Mucosa of descending colon (tissue), 3 donors: ENCODE results near the gene TP63. TPM values are rescaled to one million over a fixed set of nuclear protein-coding genes. Genes with fewer than 3 reads are reported as not detected.

Experiments
- ATAC-seq: fragments of 200-7000 bp; cut with Tn5 transposase; one replicate; pipeline ENCODE4 v1.9.1; 2020; ENCODE audit warnings: mild to moderate bottlenecking, moderate library complexity
- DNase-seq, 3 donors: peaks; one replicate each; pipeline ENCODE4 v3.0.0-alpha.2; 2020
- H3K36me3 ChIP-seq: fragments of 200-600 bp; one replicate; pipeline ENCODE4 v1.8.0; 2021; ENCODE audit warnings: low read depth, mild to moderate bottlenecking
- H3K4me1 ChIP-seq: fragments of 200-600 bp; one replicate; pipeline ENCODE4 v1.8.0; 2021; ENCODE audit warnings: low read depth, mild to moderate bottlenecking
- H3K4me3 ChIP-seq: fragments of 200-600 bp; one replicate; pipeline ENCODE4 v1.8.0; 2021; ENCODE audit warnings: mild to moderate bottlenecking
- H3K9me3 ChIP-seq: fragments of 200-600 bp; one replicate; pipeline ENCODE4 v1.8.0; 2021; ENCODE audit warnings: mild to moderate bottlenecking
- intact Hi-C, 2 donors: fragments of 100-400 bp; cut with DNase I in 1 of 2; cut with micrococcal nuclease in 1 of 2; formaldehyde crosslinking; loops; one replicate each; pipeline versions ENCODE4 v1.11.0 to v1.11.1; 2022; cut with DNase I, micrococcal nuclease
- total RNA-seq, 3 donors: library from RNA; stranded (reverse); fragmentation: NEBNext Ultra II Directional in 2 of 3; extraction: Animal tissue kit (Norgen Biotek cat#: 25700) in 2 of 3; gene quantifications; one replicate each; pipeline versions ENCODE4 v1.2.1 to v1.2.4, GENCODE V29; 2021 to 2023
- TF ChIP-seq, protein P1 (sequence below): fragments of 200-600 bp; IDR thresholded peaks from one replicate; pipeline ENCODE4 v1.8.0; 2022; ENCODE audit warnings: antibody characterized with exemption, mild to moderate bottlenecking
- donor health status: DM: no; HTN: no; CAD: no; lungs with moderate emphysema.
- donor health status: DM: no; HTN: no; CAD: no.
- donor health status: DM: no; HTN: yes; CAD: no.

TP63 gene
- total RNA-seq, 3 donors from 2014 or later: 0.31 to 0.57 TPM; not detected in 1

DNA sequence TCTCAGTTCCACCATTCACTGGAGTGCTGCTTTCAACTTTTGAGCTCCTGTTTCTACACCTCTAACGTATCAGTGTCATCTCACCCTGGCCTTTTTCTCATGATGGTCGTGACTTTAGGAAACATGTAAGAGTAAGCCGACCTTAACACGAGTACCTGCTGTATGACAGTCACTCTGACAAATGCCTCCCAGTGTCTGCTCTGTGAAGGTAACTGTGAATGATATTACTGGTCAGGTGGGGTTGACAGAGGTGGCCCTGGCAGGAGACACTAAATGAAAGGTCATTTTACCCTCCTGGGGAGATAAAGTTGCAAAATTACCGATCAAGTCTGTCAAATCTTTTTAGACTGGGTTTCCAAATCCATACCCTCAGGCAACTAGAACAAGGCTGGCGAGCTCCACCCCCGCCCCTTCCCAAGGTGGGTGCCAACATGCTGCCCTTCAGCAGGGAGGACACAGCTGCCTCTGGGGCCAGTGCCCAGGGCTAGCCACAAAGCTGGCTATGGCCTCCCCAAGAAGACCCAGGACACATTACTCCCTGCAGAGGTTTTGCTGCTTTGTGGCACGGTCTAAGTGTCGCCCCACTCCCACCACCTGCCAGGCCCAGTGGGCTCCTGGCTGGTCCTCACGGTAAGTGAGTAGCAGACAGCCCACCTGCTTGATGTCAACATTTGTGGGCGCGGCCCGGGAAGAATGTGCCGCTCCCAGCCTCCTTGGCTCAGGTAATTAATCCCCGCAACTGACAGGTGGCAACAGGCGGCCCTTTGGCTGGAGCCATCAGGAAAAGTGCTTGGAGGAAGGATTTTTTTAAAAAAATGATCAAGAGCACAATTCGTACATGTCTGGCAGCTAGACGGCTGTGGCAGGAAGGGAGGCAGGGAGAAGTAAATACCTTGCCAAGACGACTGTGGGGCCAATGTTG, 211.8 kb downstream of the TP63 start:
- H3K9me3 ChIP-seq: no peaks in the 10 kb centered on the region
- ATAC-seq (peak; percentile 73), DNase-seq (peak; percentile 15 to 63 (median 34))
- H3K36me3 ChIP-seq: no peaks in the 10 kb centered on the region
- H3K4me3 ChIP-seq: no peak overlapping the region
- H3K4me1 ChIP-seq: no peaks in the 10 kb centered on the region
- intact Hi-C loops: no loop called here
- TF ChIP-seq, protein P1, sequence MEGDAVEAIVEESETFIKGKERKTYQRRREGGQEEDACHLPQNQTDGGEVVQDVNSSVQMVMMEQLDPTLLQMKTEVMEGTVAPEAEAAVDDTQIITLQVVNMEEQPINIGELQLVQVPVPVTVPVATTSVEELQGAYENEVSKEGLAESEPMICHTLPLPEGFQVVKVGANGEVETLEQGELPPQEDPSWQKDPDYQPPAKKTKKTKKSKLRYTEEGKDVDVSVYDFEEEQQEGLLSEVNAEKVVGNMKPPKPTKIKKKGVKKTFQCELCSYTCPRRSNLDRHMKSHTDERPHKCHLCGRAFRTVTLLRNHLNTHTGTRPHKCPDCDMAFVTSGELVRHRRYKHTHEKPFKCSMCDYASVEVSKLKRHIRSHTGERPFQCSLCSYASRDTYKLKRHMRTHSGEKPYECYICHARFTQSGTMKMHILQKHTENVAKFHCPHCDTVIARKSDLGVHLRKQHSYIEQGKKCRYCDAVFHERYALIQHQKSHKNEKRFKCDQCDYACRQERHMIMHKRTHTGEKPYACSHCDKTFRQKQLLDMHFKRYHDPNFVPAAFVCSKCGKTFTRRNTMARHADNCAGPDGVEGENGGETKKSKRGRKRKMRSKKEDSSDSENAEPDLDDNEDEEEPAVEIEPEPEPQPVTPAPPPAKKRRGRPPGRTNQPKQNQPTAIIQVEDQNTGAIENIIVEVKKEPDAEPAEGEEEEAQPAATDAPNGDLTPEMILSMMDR: no peak

DNA sequence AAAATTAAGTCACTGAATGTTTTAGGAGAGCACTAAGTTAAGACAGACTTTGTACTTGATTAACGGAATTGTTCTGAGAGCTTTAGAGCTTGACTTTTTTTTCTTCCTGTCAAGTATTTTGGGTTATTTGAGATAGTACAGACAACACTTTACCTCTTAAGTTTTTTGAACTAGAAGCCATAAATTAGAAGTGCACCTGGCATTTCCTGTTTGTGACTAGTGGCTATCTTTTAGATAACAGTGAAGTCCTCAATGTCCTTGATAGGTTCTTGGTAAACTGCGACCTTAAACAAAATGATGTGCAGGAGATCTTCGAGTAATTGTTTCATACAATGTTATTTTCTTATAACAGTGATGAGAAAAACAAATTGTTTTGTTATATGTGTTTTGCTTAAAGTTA, 213.9 kb downstream of the TP63 start:
- no peak for DNase-seq
- intact Hi-C loops: no loop called here
- TF ChIP-seq, protein P1: no peak
- H3K36me3 ChIP-seq: no peaks in the 10 kb centered on the region
- no peak for ATAC-seq
- no peaks in the 10 kb centered on the region for H3K4me1 ChIP-seq
- no peak overlapping the region for H3K4me3 ChIP-seq
- H3K9me3 ChIP-seq: no peaks in the 10 kb centered on the region

DNA sequence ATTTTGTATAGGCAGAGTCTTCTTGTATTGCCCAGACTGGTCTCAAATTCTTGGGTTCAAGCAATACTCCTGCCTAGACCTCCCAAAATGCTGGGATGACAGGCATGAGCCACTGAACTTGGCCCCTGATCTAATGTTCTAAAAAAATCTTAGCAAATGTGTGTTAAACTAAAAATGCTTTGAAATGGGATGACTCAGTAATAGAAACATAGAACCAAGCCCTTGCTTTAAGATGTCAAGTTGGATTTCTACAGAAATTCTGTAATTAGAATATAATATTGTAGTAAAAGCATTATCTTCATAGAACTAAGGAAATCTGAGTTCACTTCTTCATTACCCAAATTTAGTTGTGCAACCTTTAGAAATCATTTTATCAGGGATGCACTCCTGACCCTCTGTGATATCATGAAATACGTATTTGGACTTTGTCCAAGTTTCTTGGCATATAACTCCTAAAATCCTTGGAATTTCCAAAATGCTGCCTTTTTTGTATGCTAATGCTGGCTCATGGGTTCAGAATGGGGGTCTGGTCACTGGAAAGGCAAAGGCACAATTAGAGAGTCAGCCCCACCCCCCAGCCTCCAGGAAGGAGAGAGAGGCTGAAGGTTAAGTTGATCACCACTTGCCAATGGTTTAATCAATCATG, 217.3 kb downstream of the TP63 start:
- H3K4me3 ChIP-seq: no peak overlapping the region
- intact Hi-C loops: no loop called here
- H3K4me1 ChIP-seq: no peaks in the 10 kb centered on the region
- no peaks in the 10 kb centered on the region for H3K36me3 ChIP-seq
- DNase-seq (no peak), ATAC-seq (no peak)
- H3K9me3 ChIP-seq: no peaks in the 10 kb centered on the region
- TF ChIP-seq, protein P1: no peak

DNA sequence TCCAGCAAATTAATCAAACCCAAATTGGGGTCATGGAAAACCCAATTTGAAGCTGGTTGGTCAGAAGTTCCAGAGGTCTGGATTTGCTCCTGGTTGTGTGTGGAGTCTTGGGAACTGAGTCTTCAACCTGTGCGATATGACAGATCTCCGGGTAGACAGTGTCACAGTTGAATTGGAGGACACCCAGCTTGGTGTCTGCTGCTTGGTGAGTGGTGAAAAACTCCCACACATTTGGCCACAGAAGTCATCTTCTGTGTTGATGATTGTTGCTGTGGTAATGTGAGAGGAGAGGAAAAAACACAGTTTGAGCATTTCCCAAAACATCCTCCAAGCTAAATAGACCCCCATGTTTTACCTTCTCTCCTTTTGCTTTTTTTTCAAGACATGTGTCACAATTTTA, 218.1 kb downstream of the TP63 start:
- ATAC-seq: no peak
- intact Hi-C loops: no loop called here
- Histone ChIP-seq H3K9me3 (no peaks in the 10 kb centered on the region), H3K4me1 (no peaks in the 10 kb centered on the region), H3K36me3 (no peaks in the 10 kb centered on the region), H3K4me3 (no peak overlapping the region)
- DNase-seq: no peak
- TF ChIP-seq, protein P1: no peak

DNA sequence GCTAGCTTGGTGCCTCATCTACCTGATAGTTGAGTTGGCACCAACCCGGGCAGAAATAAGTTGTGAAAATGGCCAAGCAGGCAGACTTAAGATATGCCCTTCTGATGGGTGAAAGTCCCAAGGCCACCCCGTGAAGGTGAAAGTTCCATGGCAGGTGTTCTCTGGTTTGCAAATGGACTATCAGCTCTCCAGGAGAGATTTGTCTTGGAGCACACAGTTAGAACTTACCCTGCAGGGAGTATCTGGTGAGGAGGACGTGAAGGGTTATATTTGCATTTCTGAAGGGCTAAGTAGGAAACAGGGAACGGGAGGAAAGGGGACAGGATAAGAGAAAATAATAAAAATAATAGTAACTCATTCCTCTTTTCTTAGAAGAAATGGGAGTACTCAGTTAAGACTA, 220.5 kb downstream of the TP63 start:
- TF ChIP-seq, protein P1: no peak
- DNase-seq: no peak
- H3K4me1 ChIP-seq: no peaks in the 10 kb centered on the region
- intact Hi-C loops: no loop called here
- H3K4me3 ChIP-seq: no peak overlapping the region
- H3K9me3 ChIP-seq: no peaks in the 10 kb centered on the region
- ATAC-seq: no peak
- no peaks in the 10 kb centered on the region for H3K36me3 ChIP-seq
